Dedifferentiated amniotic fluid mesenchymal stem cell (primary cell): ENCODE data around the gene KIAA1217.

Source experiments
- DNase-seq: peaks from one replicate; pipeline ENCODE4 v3.0.0-alpha.2; 2016; ENCODE audit errors: extremely low spot score

The KIAA1217 gene

GRCh38 chr10:24596217-24596930, 387.4 kb downstream of the KIAA1217 start:
- no peak for DNase-seq

GRCh38 chr10:24597426-24597825, 388.5 kb downstream of the KIAA1217 start:
- DNase-seq = no peak
